SK-N-SH (cell line): ENCODE measurements around the gene INSYN2B. TPM values are rescaled to one million over a fixed set of nuclear protein-coding genes. Genes with fewer than 3 reads are reported as not detected.

Source experiments
- CTCF ChIA-PET: fragments of 300-600, 350-600 bp; formaldehyde crosslinking; extraction: SDS; loops from one replicate; lab custom pipeline; 2021; lab: Yijun Ruan, JAX
- POLR2A ChIA-PET: fragments of 350-600 bp; sonication (Branson Sonifier 250); formaldehyde crosslinking; extraction: SDS; loops from one replicate; lab custom pipeline; 2020; ENCODE audit warnings: antibody characterized with exemption, inconsistent platforms; lab: Yijun Ruan, JAX
- DNase-seq: peaks from one replicate; pipeline ENCODE4 v3.0.0; 2012
- H2AFZ ChIP-seq: fragments of 200-600 bp; sonication (generic); 2 replicates; pipeline ENCODE4 v1.8.1; 2016; ENCODE audit warnings: antibody characterized with exemption, mild to moderate bottlenecking, low read depth
- H3F3A ChIP-seq: fragments of 200-600 bp; sonication (generic); replicated peaks from 2 replicates; pipeline ENCODE3; 2016; ENCODE audit warnings: antibody characterized with exemption, mild to moderate bottlenecking; ENCODE audit not compliant: insufficient read depth
- H3K27ac ChIP-seq, 2 experiments: fragments of 200-500 bp in 1 of 2; fragments of 200-600 bp in 1 of 2; sonication (Bioruptor generic) in 1 of 2; sonication (generic), shearing (Covaris generic) in 1 of 2; 2 replicates each; pipeline versions ENCODE4 v1.5.1 to v1.6.1; 2014 to 2016; ENCODE audit warnings: low read depth in 2 of 2, inconsistent platforms in 1 of 2, low read length in 1 of 2, mild to moderate bottlenecking in 1 of 2, mixed read lengths in 1 of 2
- H3K27me3 ChIP-seq: fragments of 200-600 bp; sonication (generic), shearing (Covaris generic); 2 replicates; pipeline ENCODE4 v1.6.1; 2016; ENCODE audit warnings: mixed run types; ENCODE audit not compliant: insufficient read depth
- H3K36me3 ChIP-seq, 2 experiments: fragments of 200-500 bp in 1 of 2; fragments of 200-600 bp in 1 of 2; sonication (Bioruptor generic) in 1 of 2; sonication (generic) in 1 of 2; replicated peaks in 1 of 2; 2 replicates each; pipeline versions ENCODE3 to v1.5.1; 2014 to 2016; ENCODE audit warnings: low read length in 1 of 2, mild to moderate bottlenecking in 1 of 2; ENCODE audit not compliant: insufficient read depth in 2 of 2, control insufficient read depth in 1 of 2
- H3K4me1 ChIP-seq, 2 experiments: fragments of 200-500 bp in 1 of 2; fragments of 200-600 bp in 1 of 2; sonication (Bioruptor generic) in 1 of 2; sonication (generic), shearing (Covaris generic) in 1 of 2; 2 replicates each; pipeline versions ENCODE4 v1.5.1 to v1.6.1; 2014 to 2016; ENCODE audit warnings: low read depth in 1 of 2, low read length in 1 of 2, mixed run types in 1 of 2; ENCODE audit not compliant: insufficient read depth in 2 of 2, control insufficient read depth in 1 of 2
- H3K4me2 ChIP-seq: fragments of 200-600 bp; sonication (generic), shearing (Covaris generic); 2 replicates; pipeline ENCODE4 v1.6.1; 2017; ENCODE audit warnings: mixed run types
- H3K4me3 ChIP-seq, 2 experiments: fragments of 200-500 bp in 1 of 2; fragments of 200-600 bp in 1 of 2; sonication (Bioruptor generic) in 1 of 2; sonication (generic), shearing (Covaris generic) in 1 of 2; 2 replicates each; pipeline versions ENCODE4 v1.5.1 to v1.8.1; 2014 to 2016; ENCODE audit warnings: low read depth in 2 of 2, inconsistent platforms in 1 of 2, low read length in 1 of 2, mild to moderate bottlenecking in 1 of 2, mixed read lengths in 1 of 2, moderate library complexity in 1 of 2
- H3K79me2 ChIP-seq: fragments of 200-600 bp; sonication (generic); 2 replicates; pipeline ENCODE4 v1.8.1; 2017; ENCODE audit warnings: mild to moderate bottlenecking; ENCODE audit not compliant: insufficient read depth
- H3K9ac ChIP-seq: fragments of 200-600 bp; sonication (generic); 2 replicates; pipeline ENCODE4 v1.6.1; 2017; ENCODE audit warnings: mixed run types
- H3K9me2 ChIP-seq: fragments of 200-600 bp; sonication (generic); 2 replicates; pipeline ENCODE4 v1.6.1; 2017; ENCODE audit warnings: mixed run types
- H3K9me3 ChIP-seq: fragments of 200-600 bp; sonication (generic); 2 replicates; pipeline ENCODE4 v1.6.1; 2017; ENCODE audit warnings: mixed run types, mild to moderate bottlenecking, moderate library complexity
- H4K20me1 ChIP-seq: fragments of 200-600 bp; sonication (generic); 2 replicates; pipeline ENCODE4 v1.6.1; 2017; ENCODE audit warnings: mild to moderate bottlenecking, mixed run types; ENCODE audit not compliant: insufficient read depth
- CHD2 ChIP-seq: fragments of 150-350 bp; IDR thresholded peaks from 2 replicates; pipeline ENCODE4 v1.6.1; 2018; ENCODE audit warnings: low read length; ENCODE audit not compliant: partially characterized antibody
- EP300 ChIP-seq, 2 experiments: IDR thresholded peaks; 2 replicates each; pipeline versions ENCODE4 v1.4.0 to v1.6.1; 2012; ENCODE audit warnings: borderline replicate concordance in 1 of 2, low read depth in 1 of 2, low read length in 1 of 2
- EZH2phosphoT487 ChIP-seq: fragments of 200-600 bp; sonication (generic); IDR thresholded peaks from 2 replicates; pipeline ENCODE4 v1.6.1; 2017; ENCODE audit warnings: low read depth, mixed run types, mild to moderate bottlenecking, antibody characterized with exemption, moderate library complexity, borderline replicate concordance
- FOSL2 ChIP-seq: IDR thresholded peaks from 2 replicates; pipeline ENCODE4 v1.4.0; 2012; ENCODE audit warnings: low read depth, mild to moderate bottlenecking, moderate library complexity, borderline replicate concordance
- FOXJ3 ChIP-seq: sonication (generic); formaldehyde crosslinking; IDR thresholded peaks from 2 replicates; pipeline ENCODE4 v1.5.1; 2020; ENCODE audit warnings: mild to moderate bottlenecking, missing genetic modification reagents
- GATA2 ChIP-seq: sonication (generic); formaldehyde crosslinking; IDR thresholded peaks from 2 replicates; pipeline ENCODE4 v1.5.0; 2020; ENCODE audit warnings: mild to moderate bottlenecking, missing genetic modification reagents
- MAX ChIP-seq: IDR thresholded peaks from 2 replicates; pipeline ENCODE4 v1.4.0; 2012; ENCODE audit warnings: low read depth
- MXI1 ChIP-seq: IDR thresholded peaks from 2 replicates; pipeline ENCODE4 v1.6.1; 2012; ENCODE audit warnings: mild to moderate bottlenecking, low read depth, low read length, improper control_type of control experiment
- NFIC ChIP-seq: IDR thresholded peaks from 2 replicates; pipeline ENCODE4 v1.4.0; 2012; ENCODE audit warnings: borderline replicate concordance
- NRF1 ChIP-seq: IDR thresholded peaks from 2 replicates; pipeline ENCODE4 v1.6.1; 2012; ENCODE audit warnings: low read depth, mild to moderate bottlenecking, low read length
- PBX3 ChIP-seq: IDR thresholded peaks from 2 replicates; pipeline ENCODE4; 2012
- RAD21 ChIP-seq: IDR thresholded peaks from 2 replicates; pipeline ENCODE4 v1.6.1; 2012; ENCODE audit warnings: mild to moderate bottlenecking, low read length
- RCOR1 ChIP-seq: fragments of 150-350 bp; IDR thresholded peaks from 2 replicates; pipeline ENCODE4 v1.6.1; 2017; ENCODE audit warnings: antibody characterized with exemption, low read length
- REST ChIP-seq: IDR thresholded peaks from 2 replicates; pipeline ENCODE4 v1.6.1; 2012; ENCODE audit warnings: mild to moderate bottlenecking, low read depth, low read length, moderate library complexity
- RFX5 ChIP-seq: IDR thresholded peaks from 2 replicates; pipeline ENCODE4 v1.6.1; 2012; ENCODE audit warnings: mild to moderate bottlenecking, improper control_type of control experiment, low read length
- SIN3A ChIP-seq: IDR thresholded peaks from 2 replicates; pipeline ENCODE4 v1.6.1; 2012; ENCODE audit warnings: low read depth, mild to moderate bottlenecking, low read length, moderate library complexity, borderline replicate concordance
- SMC3 ChIP-seq: IDR thresholded peaks from 2 replicates; pipeline ENCODE4 v1.6.1; 2012; ENCODE audit warnings: low read depth, low read length, improper control_type of control experiment
- TAF1 ChIP-seq: IDR thresholded peaks from 2 replicates; pipeline ENCODE4 v1.6.1; 2012; ENCODE audit warnings: low read depth, mild to moderate bottlenecking, low read length, moderate library complexity, borderline replicate concordance
- TCF12 ChIP-seq: IDR thresholded peaks from 2 replicates; pipeline ENCODE4 v1.4.0; 2012
- TEAD4 ChIP-seq: IDR thresholded peaks from 2 replicates; pipeline ENCODE4 v1.4.0; 2012; ENCODE audit warnings: mild to moderate bottlenecking, borderline replicate concordance; ENCODE audit not compliant: insufficient read depth
- USF1 ChIP-seq: IDR thresholded peaks from 2 replicates; pipeline ENCODE4 v1.4.0; 2012; ENCODE audit warnings: low read depth, borderline replicate concordance
- USF2 ChIP-seq: fragments of 150-350 bp; IDR thresholded peaks from 2 replicates; pipeline ENCODE4 v1.6.1; 2017; ENCODE audit warnings: antibody characterized with exemption, low read length, low read depth, borderline replicate concordance
- ZBTB33 ChIP-seq: IDR thresholded peaks from 2 replicates; pipeline ENCODE4 v1.4.0; 2012; ENCODE audit warnings: low read depth, borderline replicate concordance
- WGBS: methylation state at CpG from one replicate; pipeline ENCODE4 v1.1.6; 2017; ENCODE audit warnings: low lambda C conversion rate; 5-methylcytosine and 5-hydroxymethylcytosine counted together
- polyA plus RNA-seq, 3 experiments: library from polyadenylated mRNA; depleted of rRNA; stranded (reverse); fragments of >200 nt; gene quantifications; 2 replicates each; pipeline ENCODE4 v1.2.3, GENCODE V29; 2012

Gene INSYN2B
- polyA plus RNA-seq, 1 of the 3 experiments (the other 2 are of a cell fraction), result 9.2 TPM

GRCh38 chr5:169970911-169971765, 9.2 kb downstream of the INSYN2B start:
- Histone ChIP-seq H3K9me3 (no peaks in the 10 kb centered on the region), H3K9me2 (no peaks in the 10 kb centered on the region), H3K27ac (peak overlapping the region; percentile 58 to 96; a peak in 3 of 4 replicates), H3K36me3 (peaks cover 0 to 6% of the 10 kb centered on the region in 2 experiments), H2AFZ (no peak overlapping the region), H4K20me1 (no peaks in the 10 kb centered on the region), H3K4me1 (peaks cover 9 to 46% of the 10 kb centered on the region in 2 experiments), H3K4me3 (peak overlapping the region in 1 of 2 experiments; percentile 18; a peak in 2 of 4 replicates), H3K9ac (peak overlapping the region; percentile 64), H3K79me2 (peaks cover 92% of the 10 kb centered on the region), H3K27me3 (no peaks in the 10 kb centered on the region), H3K4me2 (peak overlapping the region; percentile 70), H3F3A (peaks cover 21% of the 10 kb centered on the region)
- CTCF ChIA-PET, result interaction anchor here (1.0 to 10.4 kb wide), 5 partner anchors 9 to 261 kb away, joined by 3 to 95 read pairs (median 5); partner anchors contain the start of gene INSYN2B
- 17% methylated on average over 8 of the region's 8 CpGs for WGBS
- peak; percentile 24 for DNase-seq
- POLR2A ChIA-PET, result interaction anchor here (0.6 kb wide), 1 partner anchor 403 kb away, joined by 3 read pairs; no protein-coding TSS in a partner anchor
- peak; percentile 40 for TF ChIP-seq REST
- TF ChIP-seq CHD2, result no peak
- peak; percentile 71; the same call in 1 of the 2 replicates for TF ChIP-seq PBX3
- TF ChIP-seq NFIC, result peak; percentile 78
- TF ChIP-seq TAF1, result no peak
- TF ChIP-seq FOSL2, result peak; percentile 81
- TF ChIP-seq MXI1, result no peak
- peak; percentile 80 for TF ChIP-seq MAX
- TF ChIP-seq USF1, result peak; percentile 74
- no peak for TF ChIP-seq RFX5
- TF ChIP-seq TEAD4, result peak; percentile 87
- TF ChIP-seq RAD21, result no peak
- no peak for TF ChIP-seq USF2
- TF ChIP-seq EZH2phosphoT487, result no peak
- TF ChIP-seq SMC3, result no peak
- TF ChIP-seq ZBTB33, result no peak
- peak in 1 of 2 experiments; percentile 96; a peak in 2 of 4 replicates for TF ChIP-seq EP300 (IDR thresholded peaks at IDR 0.05; ENCODE audit: borderline replicate concordance in 1 of 2, low read depth in 1 of 2, low read length in 1 of 2)
- TF ChIP-seq GATA2, result no peak
- peak; percentile 44; the same call in 1 of the 2 replicates for TF ChIP-seq SIN3A
- peak; percentile 89 for TF ChIP-seq TCF12
- no peak for TF ChIP-seq NRF1
- TF ChIP-seq RCOR1, result no peak
- TF ChIP-seq FOXJ3 (CRISPR knock-in tag), result no peak
